ENCODE data around the gene PSEN2. TPM values are rescaled to one million over a fixed set of nuclear protein-coding genes. Genes with fewer than 3 reads are reported as not detected.
A peak's percentile ranks its signal among the peaks of the same experiment; 100 is the strongest.

PSEN2 gene
- total and polyA plus RNA-seq, 2 of the 8 experiments (the other 6 are each of a cell fraction or from before 2014, with no cell fraction given), result 22.9 to 29.0 TPM

DNA sequence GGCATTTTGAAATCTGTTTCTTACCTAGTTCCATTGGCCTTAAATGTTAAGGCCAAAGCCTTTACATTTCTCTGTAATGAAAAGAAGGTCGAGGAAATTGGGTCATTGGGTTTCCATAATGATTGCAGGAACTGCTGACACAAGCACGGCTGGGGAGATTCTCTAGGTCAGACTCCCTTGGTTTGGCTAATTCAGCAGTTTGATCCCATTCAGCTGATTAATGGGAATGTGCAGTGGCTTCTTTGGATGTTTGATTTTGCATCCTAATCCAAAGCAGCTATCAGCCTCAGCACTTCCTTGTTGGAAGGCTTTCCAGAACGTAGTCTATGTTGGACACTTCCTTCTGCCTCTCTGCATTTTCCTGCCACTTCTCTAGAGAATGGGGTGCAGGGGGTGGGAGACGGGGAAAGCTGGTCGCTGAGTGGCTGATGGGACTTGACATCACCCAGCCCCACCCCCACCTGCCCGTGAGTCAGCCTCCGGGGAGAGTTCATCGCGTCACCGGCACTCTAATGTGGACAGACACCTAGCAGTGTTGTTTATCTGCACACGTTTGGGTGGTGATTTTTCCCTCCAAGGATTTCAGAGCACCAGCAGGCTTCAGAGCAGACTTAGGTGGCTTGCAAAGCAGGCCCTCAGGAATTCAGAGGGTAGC is 5.4 kb downstream of the PSEN2 start:
- Histone ChIP-seq H2BK5ac (ENCODE audit: low read depth, low read length) (no peak overlapping the region), H3K56ac (replicated peaks; ENCODE audit: insufficient read length, low read depth, low read length) (no peak overlapping the region), H3K27me3 (replicated peaks in 1 of 4; ENCODE audit: control insufficient read depth in 3 of 4, extremely low read depth in 1 of 4, insufficient read depth in 3 of 4, low read length in 3 of 4) (peaks cover 0 to 10% (median 5%) of the 10 kb centered on the region in 4 experiments; a peak in 4 of 7 replicates), H2BK15ac (ENCODE audit: low read length) (no peak overlapping the region), H3K36me3 (ENCODE audit: control insufficient read depth in 2 of 4, insufficient read depth in 4 of 4, low read length in 3 of 4) (peaks cover 0 to 11% (median 6%) of the 10 kb centered on the region in 4 experiments; a peak in 4 of 8 replicates), H2BK12ac (ENCODE audit: low read depth, low read length) (0 out of 2 replicates have a peak overlapping the region, but pooled peaks have one; percentile 9), H3K4me2 (ENCODE audit: insufficient read depth in 1 of 2, low read depth in 2 of 2, low read length in 2 of 2) (no peak overlapping the region; a peak in 1 of 4 replicates), H4K91ac (replicated peaks; ENCODE audit: insufficient read length, low read length) (no peak overlapping the region), H3K23me2 (ENCODE audit: low read depth, low read length) (peaks cover 4% of the 10 kb centered on the region; the same call in 1 of the 2 replicates), H3K9ac (replicated peaks in 1 of 4; ENCODE audit: extremely low read depth in 1 of 4, low read depth in 3 of 4, low read length in 3 of 4) (no peak overlapping the region), H3K14ac (ENCODE audit: insufficient read length) (no peak overlapping the region), H2BK120ac (replicated peaks; ENCODE audit: low read depth, low read length) (no peak overlapping the region), H2AK5ac (ENCODE audit: low read depth, low read length) (no peak overlapping the region), H3K4me1 (replicated peaks in 1 of 4; ENCODE audit: control insufficient read depth in 3 of 4, insufficient read depth in 4 of 4, low read length in 3 of 4) (peaks cover 4 to 12% (median 10%) of the 10 kb centered on the region in 4 experiments), H3K4me3 (ENCODE audit: extremely low read depth in 1 of 4, insufficient read depth in 2 of 4, low read depth in 3 of 4, low read length in 4 of 4) (no peak overlapping the region), H3K18ac (ENCODE audit: extremely low read depth, low read length) (no peak overlapping the region; the same call in 1 of the 2 replicates), H3K79me1 (ENCODE audit: low read depth, low read length) (peaks cover 2% of the 10 kb centered on the region), H3K4ac (replicated peaks; ENCODE audit: insufficient read length, low read depth, low read length) (no peak overlapping the region), H2BK20ac (ENCODE audit: low read length) (no peak overlapping the region), H3K9me3 (ENCODE audit: insufficient read depth in 2 of 2, low read depth in 1 of 2, low read length in 1 of 2) (no peaks in the 10 kb centered on the region), H4K5ac (ENCODE audit: insufficient read length, low read depth, low read length) (no peak overlapping the region), H4K8ac (ENCODE audit: extremely low read depth, insufficient read depth, low read length) (no peak overlapping the region), H3K79me2 (ENCODE audit: control insufficient read depth in 1 of 2, insufficient read depth in 2 of 2, low read length in 2 of 2) (no peaks in the 10 kb centered on the region), H2AFZ (ENCODE audit: low read length) (no peak overlapping the region), H3K23ac (ENCODE audit: insufficient read length) (no peak overlapping the region), H3K27ac (ENCODE audit: low read depth, low read length) (no peak overlapping the region), H4K20me1 (replicated peaks in 1 of 2; ENCODE audit: control insufficient read depth in 1 of 2, insufficient read depth in 2 of 2, low read length in 2 of 2) (no peaks in the 10 kb centered on the region)
- CTCF ChIA-PET (ENCODE audit: partially characterized antibody), result interaction anchor here (1.0 to 2.0 kb wide), 3 partner anchors 16 to 573 kb away, joined by 3 to 8 read pairs (median 4); no protein-coding TSS in a partner anchor
- POLR2A ChIA-PET (ENCODE audit: partially characterized antibody), result no interaction called here
- FAIRE-seq (no peak), DNase-seq (ENCODE audit: low read depth in 1 of 2, low spot score in 2 of 2) (no peak)
- WGBS, 2 experiments (ENCODE audit: extremely low coverage in 1 of 2, insufficient coverage in 1 of 2, insufficient read length in 1 of 2, insufficient replicate concordance in 2 of 2, low coverage in 1 of 2, low lambda C conversion rate in 2 of 2, missing lambda C conversion rate in 1 of 2), result 75% methylated on average over 11 of the region's 11 CpGs; no CpG with 5 or more reads in 1 of the 2 experiments
- TF ChIP-seq KDM1A (IDR thresholded peaks at IDR 0.05; ENCODE audit: borderline replicate concordance, low read length) (no peak), CEBPB (IDR thresholded peaks at IDR 0.05; ENCODE audit: low read depth, low read length) (no peak), BACH1 (IDR thresholded peaks at IDR 0.05; ENCODE audit: low read length) (no peak), POLR2AphosphoS5 (IDR thresholded peaks at IDR 0.05; ENCODE audit: low read depth, low read length) (no peak), EP300 (IDR thresholded peaks at IDR 0.05; ENCODE audit: borderline replicate concordance in 1 of 2, low read depth in 2 of 2, low read length in 2 of 2) (no peak), CREB1 (IDR thresholded peaks at IDR 0.05) (peak; percentile 71)
- TF ChIP-seq, protein P1, sequence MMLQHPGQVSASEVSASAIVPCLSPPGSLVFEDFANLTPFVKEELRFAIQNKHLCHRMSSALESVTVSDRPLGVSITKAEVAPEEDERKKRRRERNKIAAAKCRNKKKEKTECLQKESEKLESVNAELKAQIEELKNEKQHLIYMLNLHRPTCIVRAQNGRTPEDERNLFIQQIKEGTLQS (IDR thresholded peaks at IDR 0.05; ENCODE audit: insufficient read depth, low read depth, low read length), result no peak
